GM23248 (cell line): Measurements from ENCODE around the gene CNOT2. TPM values are rescaled to one million over a fixed set of nuclear protein-coding genes. Genes with fewer than 3 reads are reported as not detected.
A peak's percentile ranks its signal among the peaks of the same experiment; 100 is the strongest.

ENCODE experiments used
- DNase-seq: peaks from one replicate; pipeline ENCODE4 v3.0.0-alpha.2; 2015
- H2AFZ ChIP-seq: fragments of 200-600 bp; sonication (generic); 2 replicates; pipeline ENCODE4 v1.6.1; 2016; ENCODE audit warnings: antibody characterized with exemption
- H3F3A ChIP-seq: fragments of 200-600 bp; sonication (generic); 2 replicates; pipeline ENCODE4 v1.6.1; 2016; ENCODE audit warnings: mild to moderate bottlenecking, antibody characterized with exemption, mixed run types; ENCODE audit not compliant: insufficient read depth
- H3K27ac ChIP-seq: fragments of 200-600 bp; sonication (generic); 2 replicates; pipeline ENCODE4 v1.5.1; 2016; ENCODE audit warnings: mild to moderate bottlenecking
- H3K27me3 ChIP-seq: fragments of 200-600 bp; sonication (generic); replicated peaks from 2 replicates; pipeline ENCODE4 v1.6.1; 2016; ENCODE audit warnings: mild to moderate bottlenecking; ENCODE audit not compliant: insufficient read depth
- H3K36me3 ChIP-seq: fragments of 200-600 bp; sonication (generic); 2 replicates; pipeline ENCODE4 v1.6.1; 2016; ENCODE audit warnings: low read depth, mild to moderate bottlenecking
- H3K4me1 ChIP-seq: fragments of 200-600 bp; sonication (generic); 2 replicates; pipeline ENCODE4 v1.6.1; 2016; ENCODE audit warnings: mild to moderate bottlenecking; ENCODE audit not compliant: insufficient read depth
- H3K4me2 ChIP-seq: fragments of 200-600 bp; sonication (generic); one replicate; pipeline ENCODE4 v1.6.1; 2016; ENCODE audit warnings: mild to moderate bottlenecking; ENCODE audit not compliant: unreplicated experiment
- H3K4me3 ChIP-seq: fragments of 200-600 bp; sonication (generic); 2 replicates; pipeline ENCODE4 v1.5.1; 2016; ENCODE audit warnings: mild to moderate bottlenecking
- H3K79me2 ChIP-seq: fragments of 200-600 bp; sonication (generic); 2 replicates; pipeline ENCODE4 v1.6.1; 2016; ENCODE audit warnings: mild to moderate bottlenecking; ENCODE audit not compliant: insufficient read depth
- H3K9ac ChIP-seq: fragments of 200-600 bp; sonication (generic); 2 replicates; pipeline ENCODE4 v1.6.1; 2016; ENCODE audit warnings: mild to moderate bottlenecking
- H3K9me2 ChIP-seq: fragments of 200-600 bp; sonication (generic); 2 replicates; pipeline ENCODE4 v1.6.1; 2016; ENCODE audit warnings: mixed run types, mild to moderate bottlenecking, moderate library complexity; ENCODE audit not compliant: insufficient read depth
- H3K9me3 ChIP-seq: fragments of 200-600 bp; sonication (generic); one replicate; pipeline ENCODE4 v1.6.1; 2017; ENCODE audit warnings: low read depth
- H4K20me1 ChIP-seq: fragments of 200-600 bp; sonication (generic); 2 replicates; pipeline ENCODE4 v1.6.0; 2016; ENCODE audit not compliant: insufficient read depth
- EZH2 ChIP-seq: fragments of 200-600 bp; sonication (generic); IDR thresholded peaks from 2 replicates; pipeline ENCODE4 v1.6.1; 2018; ENCODE audit warnings: antibody characterized with exemption, mild to moderate bottlenecking; ENCODE audit not compliant: insufficient read depth, poor library complexity, severe bottlenecking
- EZH2phosphoT487 ChIP-seq: fragments of 200-600 bp; sonication (generic); IDR thresholded peaks from 2 replicates; pipeline ENCODE4 v1.6.1; 2018; ENCODE audit warnings: antibody characterized with exemption, moderate library complexity, mild to moderate bottlenecking, low read depth; ENCODE audit not compliant: insufficient read depth
- WGBS, 2 experiments: methylation state at CpG; one replicate each; pipeline ENCODE4 v1.1.6; 2015 to 2017; ENCODE audit warnings: low lambda C conversion rate in 2 of 2, low coverage in 1 of 2; ENCODE audit errors: missing lambda C conversion rate in 2 of 2; 5-methylcytosine and 5-hydroxymethylcytosine counted together
- in situ Hi-C: fragments of 300-500 bp; cut with MboI; formaldehyde crosslinking; loops from 2 replicates; pipeline ENCODE4 v1.15.0; 2020
- polyA plus RNA-seq: library from polyadenylated mRNA; unstranded; fragments of >200 nt; fragmentation: Nextera tagmentation; extraction: Ambion mirVana; gene quantifications from 2 replicates; pipeline ENCODE4 v1.2.1, GENCODE V29; 2016
- total RNA-seq: library from RNA; depleted of rRNA; stranded (reverse); fragments of >200 nt; shearing (Covaris generic); gene quantifications from 2 replicates; pipeline ENCODE4 v1.2.3, GENCODE V29; 2014

The CNOT2 gene
- total and polyA plus RNA-seq, 2 experiments from 2014 or later: 74.3 to 92.4 TPM

- TF ChIP-seq EZH2phosphoT487 (no peak), EZH2 (no peak)
- Histone ChIP-seq H3K4me2 (no peak overlapping the region), H3K9me3 (no peaks in the 10 kb centered on the region), H3K4me1 (no peaks in the 10 kb centered on the region), H3K27me3 (peaks cover 8% of the 10 kb centered on the region; the same call in 1 of the 2 replicates), H3K9ac (no peak overlapping the region), H3K36me3 (peaks cover 17% of the 10 kb centered on the region), H3K27ac (no peak overlapping the region), H3K79me2 (no peaks in the 10 kb centered on the region), H3F3A (0 out of 2 replicates have a peak, but pooled peaks cover 8% of the 10 kb centered on the region), H2AFZ (no peak overlapping the region), H4K20me1 (no peaks in the 10 kb centered on the region), H3K4me3 (no peak overlapping the region), H3K9me2 (no peaks in the 10 kb centered on the region)
- no peak for DNase-seq
- in situ Hi-C loops: loop anchor here (25.0 kb wide), 1 partner anchor 352 kb away; no protein-coding TSS in a partner anchor
Observed at GRCh38 chr12:70360218-70360617, 117.0 kb downstream of the CNOT2 start.

- Histone ChIP-seq H3K36me3 (no peaks in the 10 kb centered on the region), H3K9ac (peak overlapping the region; percentile 69), H4K20me1 (no peaks in the 10 kb centered on the region), H2AFZ (peak overlapping the region; percentile 97), H3F3A (peaks cover 18% of the 10 kb centered on the region; the same call in 1 of the 2 replicates), H3K27me3 (peaks cover 8% of the 10 kb centered on the region; the same call in 1 of the 2 replicates), H3K79me2 (no peaks in the 10 kb centered on the region), H3K4me1 (0 out of 2 replicates have a peak, but pooled peaks cover 9% of the 10 kb centered on the region), H3K4me3 (peak overlapping the region; percentile 93), H3K9me3 (no peaks in the 10 kb centered on the region), H3K4me2 (peak overlapping the region; percentile 97), H3K9me2 (no peaks in the 10 kb centered on the region), H3K27ac (no peak overlapping the region)
- no peak for DNase-seq
- 38 to 39% methylated on average over 16 of the region's 16 CpGs for WGBS, 2 experiments
- in situ Hi-C loops: loop anchor here (25.0 kb wide), 1 partner anchor 347 kb away; no protein-coding TSS in a partner anchor
- no peak for TF ChIP-seq EZH2
- TF ChIP-seq EZH2phosphoT487: no peak
Observed at GRCh38 chr12:70364695-70365397, 121.6 kb downstream of the CNOT2 start.

GRCh38 chr12:70365398-70365647 is 122.1 kb downstream of the CNOT2 start:
- H3F3A ChIP-seq: peaks cover 18% of the 10 kb centered on the region; the same call in 1 of the 2 replicates
- H3K27ac ChIP-seq: no peak overlapping the region
- WGBS, 2 experiments: 2% methylated on average over 5 to 6 of the region's 6 CpGs
- H2AFZ ChIP-seq: peak overlapping the region; percentile 97
- H3K9ac ChIP-seq: peak overlapping the region; percentile 69
- no peak for DNase-seq
- H3K36me3 ChIP-seq: no peaks in the 10 kb centered on the region
- no peaks in the 10 kb centered on the region for H3K9me3 ChIP-seq
- H3K27me3 ChIP-seq: peaks cover 8% of the 10 kb centered on the region; the same call in 1 of the 2 replicates
- TF ChIP-seq EZH2 (no peak), EZH2phosphoT487 (no peak)
- no peaks in the 10 kb centered on the region for H4K20me1 ChIP-seq
- H3K4me1 ChIP-seq: 0 out of 2 replicates have a peak, but pooled peaks cover 9% of the 10 kb centered on the region
- peak overlapping the region; percentile 97 for H3K4me2 ChIP-seq
- H3K79me2 ChIP-seq: no peaks in the 10 kb centered on the region
- no peaks in the 10 kb centered on the region for H3K9me2 ChIP-seq
- H3K4me3 ChIP-seq: peak overlapping the region; percentile 93
- in situ Hi-C loops: loop anchor here (25.0 kb wide), 1 partner anchor 347 kb away; no protein-coding TSS in a partner anchor

DNA sequence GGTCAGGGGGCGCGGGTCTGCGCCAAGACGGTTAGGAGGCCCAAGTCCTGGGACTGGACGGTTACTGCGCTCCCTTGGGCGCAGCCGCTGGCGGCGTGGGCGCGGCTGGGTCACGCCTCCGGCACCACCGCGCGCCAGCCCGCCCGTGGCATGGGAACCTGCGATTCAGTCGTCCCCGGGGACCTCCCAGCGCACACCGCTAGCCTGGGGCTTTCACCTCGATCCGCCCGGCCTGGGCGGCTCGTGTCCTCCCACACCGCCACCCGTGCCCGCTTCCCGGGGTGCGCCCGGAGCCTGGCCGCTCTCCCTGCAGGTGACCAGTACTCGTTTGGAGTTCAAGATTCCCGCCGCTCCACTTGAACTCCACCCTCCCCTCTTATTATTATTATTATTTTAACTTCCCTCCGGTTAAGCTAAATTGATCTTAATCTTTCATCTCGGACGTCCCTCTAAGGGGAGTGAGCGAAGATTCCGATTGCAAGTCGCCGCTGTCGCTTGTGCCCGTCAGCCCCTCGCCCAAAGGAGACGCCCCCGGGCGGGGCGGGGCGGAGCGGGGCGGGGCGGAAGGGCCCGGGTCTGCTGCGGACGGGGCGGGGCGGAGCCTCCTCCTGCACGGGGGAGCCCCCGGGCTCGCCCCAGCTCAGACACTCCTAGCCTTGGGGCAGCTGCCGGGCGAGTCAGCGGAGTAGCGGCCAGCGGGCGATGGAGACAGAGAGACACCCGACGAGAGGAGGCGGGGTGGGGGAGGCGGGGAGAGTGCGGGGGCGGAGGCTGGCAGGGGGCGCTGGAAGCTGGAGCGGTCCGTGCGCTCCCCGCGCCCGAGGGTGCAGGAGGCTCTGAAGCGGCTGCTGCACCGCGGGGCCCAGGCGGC is 122.7 kb downstream of the CNOT2 start, which contains the start of gene KCNMB4:
KCNMB4 (plus strand) TSS at position 643 of the 871 bp plus-strand sequence. CDS start 445 bp downstream, outside the sequence.
- H3K27me3 ChIP-seq: peaks cover 8% of the 10 kb centered on the region; the same call in 1 of the 2 replicates
- peak within 1 kb of the TSS; percentile 69 for H3K9ac ChIP-seq
- TF ChIP-seq EZH2phosphoT487 (no peak), EZH2 (no peak)

More for the DNA sequence above, 122.7 kb downstream of the CNOT2 start, which contains the start of gene KCNMB4:
- 1 to 2% methylated on average over 54 to 84 of the region's 88 CpGs for WGBS, 2 experiments
- peaks cover 18% of the 10 kb centered on the region; the same call in 1 of the 2 replicates for H3F3A ChIP-seq
- no peaks in the 10 kb centered on the region for H3K36me3 ChIP-seq
- no peaks in the 10 kb centered on the region for H3K9me3 ChIP-seq
- H3K9me2 ChIP-seq: no peaks in the 10 kb centered on the region
- peak; percentile 68 for DNase-seq
- H3K79me2 ChIP-seq: no peaks in the 10 kb centered on the region
- no peaks in the 10 kb centered on the region for H4K20me1 ChIP-seq
- no peak within 1 kb of the TSS for H3K27ac ChIP-seq
- peak within 1 kb of the TSS; percentile 93 for H3K4me3 ChIP-seq
- H3K4me1 ChIP-seq: 0 out of 2 replicates have a peak, but pooled peaks cover 9% of the 10 kb centered on the region
- H2AFZ ChIP-seq: peak within 1 kb of the TSS; percentile 97
- in situ Hi-C loops: loop anchor here (25.0 kb wide), 1 partner anchor 346 kb away; no protein-coding TSS in a partner anchor
- H3K4me2 ChIP-seq: peak within 1 kb of the TSS; percentile 97
